ENCODE data around the gene LINGO1.
A peak's percentile ranks its signal among the peaks of the same experiment; 100 is the strongest.

LINGO1 gene

DNA sequence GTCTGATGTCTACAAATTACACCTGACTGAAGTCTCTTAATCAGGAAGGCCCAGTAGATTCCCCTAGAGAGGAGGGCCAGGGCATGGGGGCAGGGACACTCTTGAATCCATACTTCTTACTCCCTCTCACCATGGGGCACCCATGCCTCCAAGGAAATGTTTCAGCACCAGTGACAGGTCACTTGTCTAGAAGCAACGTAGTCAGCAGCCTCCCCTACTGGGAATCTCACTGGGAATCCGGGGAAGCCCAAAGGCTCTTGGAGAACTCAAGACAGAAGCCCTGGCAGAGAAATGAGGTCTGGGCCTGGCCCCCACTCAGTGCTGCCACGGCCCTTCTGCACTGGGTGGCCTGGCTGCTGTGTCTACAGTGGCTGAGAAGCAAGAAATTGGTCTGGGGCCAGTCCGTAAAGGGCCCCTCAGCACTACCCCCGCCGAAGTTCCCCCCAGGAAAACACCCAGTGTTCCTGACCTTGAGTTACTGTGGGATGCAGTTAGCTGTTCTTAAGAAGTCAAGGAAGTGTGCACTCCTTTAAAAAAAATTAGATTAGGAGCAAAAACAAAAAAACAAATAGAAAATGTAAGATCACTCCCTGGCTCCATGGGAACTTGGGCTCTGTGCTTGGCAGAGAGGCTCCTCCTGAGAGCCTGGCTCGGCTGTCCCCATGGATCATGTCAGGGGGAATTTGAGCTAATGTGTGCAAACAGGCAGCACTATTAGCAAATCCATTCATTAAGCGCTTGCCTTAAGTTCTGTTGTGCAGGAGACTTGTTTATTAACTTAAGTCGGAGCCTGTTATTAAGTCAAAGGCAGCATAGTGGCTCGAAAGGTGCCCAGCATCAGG is 5.4 kb upstream of the LINGO1 start:
- no peaks in the 10 kb centered on the region for H3K36me3 ChIP-seq (ENCODE audit: control insufficient read depth, insufficient read depth, low read length)
- H3K4me1 ChIP-seq (ENCODE audit: control insufficient read depth, insufficient read depth, low read length): peaks cover 16% of the 10 kb centered on the region

DNA sequence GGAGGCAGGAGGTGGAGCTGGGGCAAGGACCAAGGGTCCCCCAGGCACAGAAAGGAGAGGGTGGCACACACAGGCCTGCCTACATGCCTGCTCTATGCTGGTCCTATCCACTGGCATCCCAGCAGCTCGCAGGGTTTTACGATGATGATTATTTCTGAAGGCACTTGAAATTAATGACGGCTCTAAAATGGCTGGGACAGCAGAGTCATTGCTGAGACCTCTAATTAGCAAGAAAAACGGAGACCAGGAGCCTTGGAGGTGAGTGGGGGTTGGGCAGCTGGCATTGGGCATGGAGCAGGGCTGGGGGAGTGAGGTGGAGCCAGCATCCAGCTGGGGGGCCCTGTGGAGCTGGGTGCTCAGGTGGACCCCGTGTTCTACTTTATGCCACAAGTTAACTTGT is 3.5 kb upstream of the LINGO1 start:
- Histone ChIP-seq H3K36me3 (ENCODE audit: control insufficient read depth, insufficient read depth, low read length) (no peaks in the 10 kb centered on the region), H3K4me3 (ENCODE audit: low read length) (no peak overlapping the region), H3K9me3 (ENCODE audit: control insufficient read depth, low read length) (no peaks in the 10 kb centered on the region), H3K4me1 (ENCODE audit: control insufficient read depth, insufficient read depth, low read length) (peaks cover 22% of the 10 kb centered on the region), H3K9ac (ENCODE audit: low read length) (no peak overlapping the region), H3K27me3 (ENCODE audit: control insufficient read depth, insufficient read depth, low read length) (peaks cover 50% of the 10 kb centered on the region)

More for the DNA sequence above, 5.4 kb upstream of the LINGO1 start:
- Histone ChIP-seq H3K9me3 (ENCODE audit: control insufficient read depth, low read length) (no peaks in the 10 kb centered on the region), H3K9ac (ENCODE audit: low read length) (no peak overlapping the region), H3K27me3 (ENCODE audit: control insufficient read depth, insufficient read depth, low read length) (peaks cover 41% of the 10 kb centered on the region), H3K4me3 (ENCODE audit: low read length) (no peak overlapping the region)

DNA sequence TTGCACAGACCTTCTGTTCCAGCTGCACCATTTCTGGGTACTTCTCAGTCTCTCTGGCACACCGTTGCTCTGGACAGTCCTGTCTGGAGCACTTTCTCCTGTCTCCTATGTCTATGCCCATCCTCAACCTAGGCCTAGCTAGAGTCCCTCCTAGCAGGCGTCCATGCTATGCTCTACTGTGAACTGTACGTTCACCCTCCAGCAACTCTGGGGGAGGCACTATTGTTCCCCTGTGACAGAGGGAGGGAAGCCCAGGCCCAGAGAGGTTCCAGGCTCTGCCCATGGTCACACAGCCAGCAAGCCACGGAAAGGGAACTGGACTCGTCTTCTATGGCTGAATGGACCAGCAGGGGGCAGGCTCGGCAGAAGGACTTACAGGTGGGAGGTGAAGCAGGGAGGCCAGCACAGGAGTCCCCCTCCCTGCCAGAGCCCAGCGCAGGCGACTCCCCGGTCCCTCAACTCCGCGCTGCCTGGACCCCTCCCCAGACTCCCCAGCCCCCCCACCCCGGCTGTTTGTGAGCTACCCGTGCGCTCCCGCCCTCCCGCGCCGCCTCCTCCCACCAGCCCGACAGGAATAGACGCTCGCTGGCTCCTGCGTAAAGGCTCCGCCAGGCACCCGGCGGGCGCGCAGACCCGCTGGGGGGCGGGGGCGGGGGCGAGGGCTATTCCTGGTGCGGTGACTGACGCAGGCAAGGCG is 1.7 kb upstream of the LINGO1 start:
- H3K27me3 ChIP-seq (ENCODE audit: control insufficient read depth, insufficient read depth, low read length): peaks cover 63% of the 10 kb centered on the region
- peaks cover 22% of the 10 kb centered on the region for H3K4me1 ChIP-seq (ENCODE audit: control insufficient read depth, insufficient read depth, low read length)
- H3K36me3 ChIP-seq (ENCODE audit: control insufficient read depth, insufficient read depth, low read length): no peaks in the 10 kb centered on the region
- H3K9me3 ChIP-seq (ENCODE audit: control insufficient read depth, low read length): no peaks in the 10 kb centered on the region
- no peak overlapping the region for H3K4me3 ChIP-seq (ENCODE audit: low read length)
- no peak overlapping the region for H3K9ac ChIP-seq (ENCODE audit: low read length)

DNA sequence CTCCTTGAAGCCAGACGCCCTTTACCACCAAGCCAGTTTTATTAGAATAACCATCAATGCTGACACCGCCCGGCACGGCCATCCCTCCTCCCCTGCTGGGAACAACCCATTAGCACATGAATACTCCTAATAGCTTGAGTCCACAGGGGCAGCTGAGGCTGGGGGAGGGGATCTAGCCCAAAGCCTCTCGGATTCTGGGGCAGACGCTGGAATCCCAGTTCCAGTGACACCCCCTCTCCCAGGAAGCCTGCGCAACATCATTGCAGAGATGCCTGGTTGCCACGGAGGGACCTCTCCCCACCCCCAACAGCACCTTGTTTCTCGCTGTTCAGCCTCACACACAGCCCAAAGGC is 1.2 kb upstream of the LINGO1 start:
- peaks cover 63% of the 10 kb centered on the region for H3K27me3 ChIP-seq (ENCODE audit: control insufficient read depth, insufficient read depth, low read length)
- no peak overlapping the region for H3K4me3 ChIP-seq (ENCODE audit: low read length)
- no peak overlapping the region for H3K9ac ChIP-seq (ENCODE audit: low read length)
- no peaks in the 10 kb centered on the region for H3K9me3 ChIP-seq (ENCODE audit: control insufficient read depth, low read length)
- H3K36me3 ChIP-seq (ENCODE audit: control insufficient read depth, insufficient read depth, low read length): no peaks in the 10 kb centered on the region
- H3K4me1 ChIP-seq (ENCODE audit: control insufficient read depth, insufficient read depth, low read length): peaks cover 22% of the 10 kb centered on the region

DNA sequence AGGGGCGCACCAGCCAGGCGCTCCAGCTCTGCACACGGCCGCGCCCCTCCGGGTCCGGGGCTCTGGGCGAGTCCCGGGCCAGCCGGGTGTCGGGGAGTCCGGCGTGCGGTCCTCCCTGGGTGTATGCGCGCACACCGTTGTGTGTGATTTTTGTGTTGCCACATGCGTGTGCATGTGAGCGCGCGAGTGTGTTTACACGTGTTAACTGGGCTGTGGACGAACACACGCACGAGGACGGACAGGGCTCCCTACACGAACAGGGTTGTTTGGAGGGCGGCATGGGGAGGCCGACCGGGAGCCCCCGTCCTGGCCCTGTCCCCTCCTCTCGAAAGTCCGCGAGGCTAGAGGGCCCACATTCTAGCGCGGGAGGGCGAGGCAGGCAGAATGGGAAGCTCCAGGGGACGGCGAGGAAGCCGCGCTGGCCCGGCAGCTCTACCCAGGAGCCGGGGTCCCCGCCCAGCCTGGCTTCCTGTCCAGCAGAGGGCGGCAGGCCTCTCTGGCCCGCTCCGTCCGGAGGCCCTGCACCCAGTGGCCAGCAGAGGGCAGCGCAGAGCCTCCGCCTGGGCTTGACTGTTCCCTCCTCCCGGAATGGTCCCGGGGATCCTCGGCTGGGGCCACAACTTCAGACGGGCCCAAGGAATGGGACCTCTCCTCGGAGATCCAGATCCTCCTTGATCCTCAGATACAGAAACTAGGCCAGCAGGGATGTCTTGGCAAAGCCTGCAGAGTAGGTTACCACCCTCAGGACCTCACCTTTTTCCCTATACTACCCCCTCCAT is 611 bp upstream of the LINGO1 start:
- Histone ChIP-seq H3K9ac (ENCODE audit: low read length) (peak overlapping the region; percentile 52), H3K27me3 (ENCODE audit: control insufficient read depth, insufficient read depth, low read length) (peaks cover 63% of the 10 kb centered on the region), H3K9me3 (ENCODE audit: control insufficient read depth, low read length) (no peaks in the 10 kb centered on the region), H3K36me3 (ENCODE audit: control insufficient read depth, insufficient read depth, low read length) (no peaks in the 10 kb centered on the region), H3K4me1 (ENCODE audit: control insufficient read depth, insufficient read depth, low read length) (peaks cover 22% of the 10 kb centered on the region), H3K4me3 (ENCODE audit: low read length) (peak overlapping the region; percentile 21)

- Histone ChIP-seq H3K9me3 (ENCODE audit: control insufficient read depth, low read length) (no peaks in the 10 kb centered on the region), H3K4me3 (ENCODE audit: low read length) (no peak overlapping the region), H3K4me1 (ENCODE audit: control insufficient read depth, insufficient read depth, low read length) (peaks cover 22% of the 10 kb centered on the region), H3K36me3 (ENCODE audit: control insufficient read depth, insufficient read depth, low read length) (no peaks in the 10 kb centered on the region), H3K9ac (ENCODE audit: low read length) (no peak overlapping the region), H3K27me3 (ENCODE audit: control insufficient read depth, insufficient read depth, low read length) (peaks cover 63% of the 10 kb centered on the region)
These were observed 773 bp downstream of the LINGO1 start for GRCh38 chr15:77631745-77632533.

DNA sequence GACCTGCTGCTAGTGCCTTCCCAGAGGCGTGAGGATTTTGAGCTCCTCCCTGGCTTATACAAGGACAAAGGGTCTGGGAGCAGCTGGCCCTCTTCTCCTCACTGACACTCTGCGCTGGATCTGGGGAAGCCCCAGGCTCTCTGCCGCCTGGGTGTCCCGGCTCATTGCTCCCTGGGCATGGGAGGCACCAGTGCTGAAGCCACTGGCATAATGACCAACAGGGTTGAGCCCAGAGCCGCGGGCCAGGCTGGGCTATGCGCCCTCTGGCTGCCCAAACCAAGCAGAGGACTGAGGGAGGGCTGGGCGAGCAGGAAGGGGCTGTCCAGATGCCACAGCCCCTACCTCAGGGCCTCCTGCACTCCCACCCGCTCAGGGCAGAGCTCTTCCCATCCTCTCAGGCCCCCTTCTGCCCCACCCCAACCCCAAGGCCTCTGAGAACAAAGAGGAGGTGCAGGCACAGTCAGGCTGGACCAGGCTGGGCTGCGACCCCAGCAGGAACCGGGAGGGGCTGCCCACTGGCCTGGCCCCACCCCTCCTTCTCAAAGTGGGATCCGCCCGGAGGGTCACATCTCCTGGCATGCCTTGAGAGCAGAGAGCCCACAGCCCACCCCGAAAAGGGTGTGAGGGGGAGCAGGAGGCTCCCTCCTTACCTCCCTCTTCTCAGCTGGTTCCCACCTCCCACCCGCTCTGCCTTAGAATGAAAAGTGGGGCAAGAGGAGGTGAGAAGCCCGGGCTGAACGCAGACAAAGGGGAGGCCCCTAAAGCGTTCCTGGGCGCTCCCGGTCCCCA is 1.6 kb downstream of the LINGO1 start:
- Histone ChIP-seq H3K36me3 (ENCODE audit: control insufficient read depth, insufficient read depth, low read length) (no peaks in the 10 kb centered on the region), H3K27me3 (ENCODE audit: control insufficient read depth, insufficient read depth, low read length) (peaks cover 55% of the 10 kb centered on the region), H3K4me3 (ENCODE audit: low read length) (no peak overlapping the region), H3K9ac (ENCODE audit: low read length) (no peak overlapping the region), H3K9me3 (ENCODE audit: control insufficient read depth, low read length) (no peaks in the 10 kb centered on the region), H3K4me1 (ENCODE audit: control insufficient read depth, insufficient read depth, low read length) (peaks cover 22% of the 10 kb centered on the region)

- H3K9ac ChIP-seq (ENCODE audit: low read length): no peak overlapping the region
- H3K36me3 ChIP-seq (ENCODE audit: control insufficient read depth, insufficient read depth, low read length): no peaks in the 10 kb centered on the region
- H3K27me3 ChIP-seq (ENCODE audit: control insufficient read depth, insufficient read depth, low read length): peaks cover 44% of the 10 kb centered on the region
- no peak overlapping the region for H3K4me3 ChIP-seq (ENCODE audit: low read length)
- peaks cover 22% of the 10 kb centered on the region for H3K4me1 ChIP-seq (ENCODE audit: control insufficient read depth, insufficient read depth, low read length)
- no peaks in the 10 kb centered on the region for H3K9me3 ChIP-seq (ENCODE audit: control insufficient read depth, low read length)
These were observed 2.7 kb downstream of the LINGO1 start for GRCh38 chr15:77630056-77630455.

- Histone ChIP-seq H3K36me3 (ENCODE audit: control insufficient read depth, insufficient read depth, low read length) (no peaks in the 10 kb centered on the region), H3K4me1 (ENCODE audit: control insufficient read depth, insufficient read depth, low read length) (peaks cover 18% of the 10 kb centered on the region), H3K9ac (ENCODE audit: low read length) (no peak overlapping the region), H3K27me3 (ENCODE audit: control insufficient read depth, insufficient read depth, low read length) (peaks cover 40% of the 10 kb centered on the region), H3K4me3 (ENCODE audit: low read length) (no peak overlapping the region), H3K9me3 (ENCODE audit: control insufficient read depth, low read length) (no peaks in the 10 kb centered on the region)
These were observed 3.4 kb downstream of the LINGO1 start for GRCh38 chr15:77629070-77630030.

DNA sequence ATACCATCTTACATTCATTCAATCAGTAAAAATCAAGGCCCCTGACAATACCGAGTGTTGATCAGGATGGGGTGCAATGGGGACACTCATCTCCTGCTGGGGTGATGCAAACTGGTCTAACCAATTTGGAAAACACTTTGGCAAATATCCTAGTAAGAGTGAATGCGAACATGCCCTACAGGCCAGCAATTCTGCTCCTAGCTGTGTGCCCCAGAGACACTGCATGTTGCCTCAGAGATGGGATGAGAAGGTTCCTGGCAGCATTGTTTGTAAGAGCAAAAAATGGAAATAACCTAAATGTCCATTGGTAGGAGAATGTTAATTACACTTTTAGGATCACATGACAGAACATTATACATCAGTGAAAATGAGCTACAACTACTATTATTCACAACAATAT is 4.7 kb downstream of the LINGO1 start:
- Histone ChIP-seq H3K9me3 (ENCODE audit: control insufficient read depth, low read length) (no peaks in the 10 kb centered on the region), H3K4me1 (ENCODE audit: control insufficient read depth, insufficient read depth, low read length) (peaks cover 6% of the 10 kb centered on the region), H3K27me3 (ENCODE audit: control insufficient read depth, insufficient read depth, low read length) (peaks cover 28% of the 10 kb centered on the region), H3K36me3 (ENCODE audit: control insufficient read depth, insufficient read depth, low read length) (no peaks in the 10 kb centered on the region), H3K9ac (ENCODE audit: low read length) (no peak overlapping the region), H3K4me3 (ENCODE audit: low read length) (no peak overlapping the region)

Data from mucosa of stomach (tissue), 1 donor.